ENCODE measurements around the gene PI4KA.

GRCh38 chr22:20906387-20906767, 47.8 kb upstream of the PI4KA start:
- TF ChIP-seq POLR2A (IDR thresholded peaks at IDR 0.05), result no peak
- TF ChIP-seq, protein P1, sequence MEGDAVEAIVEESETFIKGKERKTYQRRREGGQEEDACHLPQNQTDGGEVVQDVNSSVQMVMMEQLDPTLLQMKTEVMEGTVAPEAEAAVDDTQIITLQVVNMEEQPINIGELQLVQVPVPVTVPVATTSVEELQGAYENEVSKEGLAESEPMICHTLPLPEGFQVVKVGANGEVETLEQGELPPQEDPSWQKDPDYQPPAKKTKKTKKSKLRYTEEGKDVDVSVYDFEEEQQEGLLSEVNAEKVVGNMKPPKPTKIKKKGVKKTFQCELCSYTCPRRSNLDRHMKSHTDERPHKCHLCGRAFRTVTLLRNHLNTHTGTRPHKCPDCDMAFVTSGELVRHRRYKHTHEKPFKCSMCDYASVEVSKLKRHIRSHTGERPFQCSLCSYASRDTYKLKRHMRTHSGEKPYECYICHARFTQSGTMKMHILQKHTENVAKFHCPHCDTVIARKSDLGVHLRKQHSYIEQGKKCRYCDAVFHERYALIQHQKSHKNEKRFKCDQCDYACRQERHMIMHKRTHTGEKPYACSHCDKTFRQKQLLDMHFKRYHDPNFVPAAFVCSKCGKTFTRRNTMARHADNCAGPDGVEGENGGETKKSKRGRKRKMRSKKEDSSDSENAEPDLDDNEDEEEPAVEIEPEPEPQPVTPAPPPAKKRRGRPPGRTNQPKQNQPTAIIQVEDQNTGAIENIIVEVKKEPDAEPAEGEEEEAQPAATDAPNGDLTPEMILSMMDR (IDR thresholded peaks at IDR 0.05), result no peak

All from right lobe of liver (tissue), 4 donors.